Mucosa of descending colon (tissue), 3 donors: ENCODE measurements around the gene CDC42BPA. TPM values are rescaled to one million over a fixed set of nuclear protein-coding genes. Genes with fewer than 3 reads are reported as not detected.

Experiments
- ATAC-seq: fragments of 200-7000 bp; cut with Tn5 transposase; one replicate; pipeline ENCODE4 v1.9.1; 2020; ENCODE audit warnings: mild to moderate bottlenecking, moderate library complexity
- DNase-seq, 3 donors: peaks; one replicate each; pipeline ENCODE4 v3.0.0-alpha.2; 2020
- H3K36me3 ChIP-seq: fragments of 200-600 bp; one replicate; pipeline ENCODE4 v1.8.0; 2021; ENCODE audit warnings: low read depth, mild to moderate bottlenecking
- H3K4me1 ChIP-seq: fragments of 200-600 bp; one replicate; pipeline ENCODE4 v1.8.0; 2021; ENCODE audit warnings: low read depth, mild to moderate bottlenecking
- H3K4me3 ChIP-seq: fragments of 200-600 bp; one replicate; pipeline ENCODE4 v1.8.0; 2021; ENCODE audit warnings: mild to moderate bottlenecking
- H3K9me3 ChIP-seq: fragments of 200-600 bp; one replicate; pipeline ENCODE4 v1.8.0; 2021; ENCODE audit warnings: mild to moderate bottlenecking
- CTCF ChIP-seq: fragments of 200-600 bp; IDR thresholded peaks from one replicate; pipeline ENCODE4 v1.8.0; 2022; ENCODE audit warnings: antibody characterized with exemption, mild to moderate bottlenecking
- intact Hi-C, 2 donors: fragments of 100-400 bp; cut with DNase I in 1 of 2; cut with micrococcal nuclease in 1 of 2; formaldehyde crosslinking; loops; one replicate each; pipeline versions ENCODE4 v1.11.0 to v1.11.1; 2022; cut with DNase I, micrococcal nuclease
- total RNA-seq, 3 donors: library from RNA; stranded (reverse); fragmentation: NEBNext Ultra II Directional in 2 of 3; extraction: Animal tissue kit (Norgen Biotek cat#: 25700) in 2 of 3; gene quantifications; one replicate each; pipeline versions ENCODE4 v1.2.1 to v1.2.4, GENCODE V29; 2021 to 2023
- donor health status: DM: no; HTN: no; CAD: no; lungs with moderate emphysema.
- donor health status: DM: no; HTN: no; CAD: no.
- donor health status: DM: no; HTN: yes; CAD: no.

CDC42BPA gene
- total RNA-seq, 3 donors from 2014 or later, result 32.6 to 70.7 (median 50.2) TPM

GRCh38 chr1:226952118-226952441 lies 366.2 kb downstream of the CDC42BPA start:
- Histone ChIP-seq H3K4me3 (no peak overlapping the region), H3K4me1 (peaks cover 4% of the 10 kb centered on the region), H3K36me3 (no peaks in the 10 kb centered on the region), H3K9me3 (no peaks in the 10 kb centered on the region)
- intact Hi-C loops, result no loop called here
- no peak for ATAC-seq
- no peak for TF ChIP-seq CTCF
- DNase-seq, result no peak

DNA sequence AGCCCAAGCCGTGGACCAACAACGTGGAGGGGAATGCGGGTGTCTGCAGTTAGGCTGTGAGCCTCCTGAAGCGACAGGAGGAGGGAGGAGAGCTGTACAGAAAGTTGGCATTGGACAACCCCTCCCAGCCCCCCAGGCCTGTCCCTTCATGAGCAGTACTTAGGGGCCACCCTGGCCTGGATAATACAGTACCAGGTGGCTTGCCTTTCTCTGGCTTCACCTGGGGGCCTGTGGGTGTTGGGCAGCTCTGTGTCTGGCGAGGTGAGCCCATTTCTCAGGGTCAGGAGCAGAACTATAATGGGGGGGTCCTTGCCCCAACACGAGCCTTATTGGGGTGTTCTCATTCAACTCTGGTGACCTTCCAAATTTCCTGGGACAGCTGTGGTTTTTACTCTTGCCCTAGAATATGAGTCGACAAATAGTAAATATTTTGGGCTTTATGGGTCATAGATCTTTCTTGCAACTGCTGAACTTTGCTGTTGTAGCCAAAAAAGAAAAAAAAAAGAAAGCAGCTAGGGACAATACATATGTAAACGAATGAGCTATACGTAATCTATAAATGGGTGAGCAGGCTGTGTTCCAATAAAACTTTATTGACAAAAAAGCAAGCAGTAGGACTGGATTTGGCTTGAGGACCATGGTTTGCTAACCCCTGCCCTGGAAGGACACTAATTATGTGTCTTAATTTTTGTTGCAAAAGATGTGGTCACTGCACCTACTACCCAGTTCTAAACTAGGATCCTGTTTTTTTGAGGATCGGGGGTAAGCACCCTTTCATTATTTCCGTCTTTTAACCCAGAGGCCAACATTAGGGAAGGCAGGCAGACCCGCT lies 366.8 kb downstream of the CDC42BPA start:
- Histone ChIP-seq H3K4me3 (no peak overlapping the region), H3K4me1 (peaks cover 10% of the 10 kb centered on the region), H3K9me3 (no peaks in the 10 kb centered on the region), H3K36me3 (no peaks in the 10 kb centered on the region)
- TF ChIP-seq CTCF, result no peak
- intact Hi-C loops, result no loop called here
- ATAC-seq, result no peak
- DNase-seq, result no peak

DNA sequence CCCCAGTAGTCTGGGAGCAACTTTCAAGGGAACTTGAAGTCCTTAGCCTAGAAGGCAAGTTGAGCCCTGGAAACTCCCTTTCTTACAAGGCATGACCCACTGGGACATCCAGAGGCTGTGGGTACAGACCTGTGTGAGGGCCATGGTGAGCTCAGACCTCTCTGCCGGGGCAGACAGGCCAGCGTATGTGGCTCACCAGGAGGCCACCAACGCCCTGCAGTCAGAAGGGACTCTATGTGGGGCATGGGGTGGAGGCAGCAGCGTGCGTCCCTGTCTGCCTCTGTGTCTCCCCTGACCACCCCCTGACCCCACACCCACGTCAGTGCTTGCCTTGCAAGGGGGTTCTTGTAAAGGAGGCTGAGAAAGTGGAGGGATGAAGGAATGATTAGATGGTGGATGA lies 367.4 kb downstream of the CDC42BPA start:
- no peak for TF ChIP-seq CTCF
- DNase-seq, result no peak
- H3K36me3 ChIP-seq, result no peaks in the 10 kb centered on the region
- no peak overlapping the region for H3K4me3 ChIP-seq
- H3K4me1 ChIP-seq, result peaks cover 16% of the 10 kb centered on the region
- no peak for ATAC-seq
- intact Hi-C loops, result no loop called here
- H3K9me3 ChIP-seq, result no peaks in the 10 kb centered on the region

- Histone ChIP-seq H3K4me1 (peaks cover 19% of the 10 kb centered on the region), H3K9me3 (no peaks in the 10 kb centered on the region), H3K4me3 (no peak overlapping the region), H3K36me3 (no peaks in the 10 kb centered on the region)
- TF ChIP-seq CTCF, result no peak
- DNase-seq, result no peak
- intact Hi-C loops, result no loop called here
- no peak for ATAC-seq
Observed at GRCh38 chr1:226950316-226950715, 368.0 kb downstream of the CDC42BPA start.

- DNase-seq, result no peak
Observed at GRCh38 chr1:226949401-226949800, 368.9 kb downstream of the CDC42BPA start.

More at GRCh38 chr1:226949401-226949800, 368.9 kb downstream of the CDC42BPA start:
- Histone ChIP-seq H3K9me3 (no peaks in the 10 kb centered on the region), H3K36me3 (no peaks in the 10 kb centered on the region), H3K4me3 (no peak overlapping the region), H3K4me1 (peaks cover 27% of the 10 kb centered on the region)
- no peak for TF ChIP-seq CTCF
- intact Hi-C loops, result no loop called here
- ATAC-seq, result no peak
